H9 (cell line): ENCODE data around the gene NDUFAF2. TPM values are rescaled to one million over a fixed set of nuclear protein-coding genes. Genes with fewer than 3 reads are reported as not detected.

ENCODE experiments used
- DNase-seq: peaks from one replicate; pipeline ENCODE4 v3.0.0-alpha.2; 2017
- H2AFZ ChIP-seq: one replicate; pipeline ENCODE4 v1.6.1; 2013; ENCODE audit warnings: mild to moderate bottlenecking, low read length, control low read depth, moderate library complexity
- H2AK5ac ChIP-seq: 2 replicates; pipeline ENCODE4 v1.6.1; 2013; ENCODE audit warnings: low read length, control low read depth, mixed read lengths; ENCODE audit not compliant: insufficient read length
- H2BK120ac ChIP-seq: one replicate; pipeline ENCODE4 v1.6.1; 2013; ENCODE audit warnings: low read depth, mild to moderate bottlenecking, low read length, control low read depth, inconsistent platforms; ENCODE audit not compliant: poor library complexity, severe bottlenecking
- H2BK12ac ChIP-seq: 2 replicates; pipeline ENCODE4 v1.6.1; 2013; ENCODE audit warnings: low read length, control low read depth, mixed read lengths, low read depth; ENCODE audit not compliant: insufficient read length
- H2BK15ac ChIP-seq: 2 replicates; pipeline ENCODE4 v1.6.1; 2013; ENCODE audit warnings: low read depth, low read length, control low read depth
- H2BK20ac ChIP-seq: one replicate; pipeline ENCODE4 v1.6.1; 2013; ENCODE audit warnings: low read depth, mild to moderate bottlenecking, low read length, control low read depth, inconsistent platforms; ENCODE audit not compliant: poor library complexity, severe bottlenecking
- H2BK5ac ChIP-seq: 2 replicates; pipeline ENCODE4 v1.6.1; 2013; ENCODE audit warnings: low read length, control low read depth, mixed read lengths; ENCODE audit not compliant: insufficient read length
- H3K14ac ChIP-seq: 2 replicates; pipeline ENCODE4 v1.6.1; 2013; ENCODE audit warnings: low read length, control low read depth; ENCODE audit not compliant: insufficient read depth
- H3K18ac ChIP-seq: 2 replicates; pipeline ENCODE4 v1.6.1; 2013; ENCODE audit warnings: low read depth, mild to moderate bottlenecking, mixed read lengths, low read length, control low read depth; ENCODE audit not compliant: insufficient read length
- H3K23ac ChIP-seq: 2 replicates; pipeline ENCODE4 v1.6.1; 2013; ENCODE audit warnings: low read length, control low read depth, mixed read lengths, low read depth; ENCODE audit not compliant: insufficient read length
- H3K23me2 ChIP-seq: 2 replicates; pipeline ENCODE4 v1.6.1; 2013; ENCODE audit warnings: low read depth, mild to moderate bottlenecking, mixed read lengths, low read length, control low read depth; ENCODE audit not compliant: insufficient read length, poor library complexity, severe bottlenecking
- H3K27ac ChIP-seq: 2 replicates; pipeline ENCODE4 v1.5.1; 2013; ENCODE audit warnings: low read length, control low read depth, mixed read lengths, low read depth; ENCODE audit not compliant: insufficient read length
- H3K27me3 ChIP-seq: 2 replicates; pipeline ENCODE4 v1.6.1; 2013; ENCODE audit warnings: low read length, control low read depth, inconsistent platforms; ENCODE audit not compliant: insufficient read depth
- H3K4ac ChIP-seq: 2 replicates; pipeline ENCODE4 v1.6.1; 2013; ENCODE audit warnings: low read depth, mild to moderate bottlenecking, control low read depth, inconsistent platforms, low read length, moderate library complexity
- H3K4me1 ChIP-seq: 2 replicates; pipeline ENCODE4 v1.6.1; 2013; ENCODE audit warnings: low read length, control low read depth, inconsistent platforms; ENCODE audit not compliant: insufficient read depth
- H3K4me2 ChIP-seq: 2 replicates; pipeline ENCODE4 v1.6.1; 2013; ENCODE audit warnings: low read length, control low read depth, mixed read lengths; ENCODE audit not compliant: insufficient read length, insufficient read depth
- H3K56ac ChIP-seq: 2 replicates; pipeline ENCODE4 v1.6.1; 2013; ENCODE audit warnings: low read depth, mild to moderate bottlenecking, mixed read lengths, low read length, control low read depth; ENCODE audit not compliant: insufficient read length
- H3K79me1 ChIP-seq: 2 replicates; pipeline ENCODE4 v1.6.1; 2013; ENCODE audit warnings: low read depth, mild to moderate bottlenecking, moderate library complexity, low read length, control low read depth, inconsistent platforms; ENCODE audit not compliant: insufficient read depth, poor library complexity, severe bottlenecking
- H3K79me2 ChIP-seq: 2 replicates; pipeline ENCODE4 v1.6.1; 2013; ENCODE audit warnings: low read length, control low read depth, inconsistent platforms; ENCODE audit not compliant: insufficient read depth
- H3K9ac ChIP-seq: 2 replicates; pipeline ENCODE4 v1.6.1; 2013; ENCODE audit warnings: low read length, control low read depth, mixed read lengths; ENCODE audit not compliant: insufficient read length; ENCODE audit errors: extremely low read depth
- H3K9me3 ChIP-seq: one replicate; pipeline ENCODE4 v1.6.1; 2013; ENCODE audit warnings: low read depth, low read length, inconsistent platforms; ENCODE audit not compliant: control insufficient read depth
- H3T11ph ChIP-seq: one replicate; pipeline ENCODE4 v1.6.1; 2013; ENCODE audit warnings: mild to moderate bottlenecking, low read length, control low read depth, inconsistent platforms
- H4K20me1 ChIP-seq: one replicate; pipeline ENCODE4 v1.6.1; 2013; ENCODE audit not compliant: control insufficient read depth, insufficient read length, insufficient read depth
- H4K5ac ChIP-seq: 2 replicates; pipeline ENCODE4 v1.6.1; 2013; ENCODE audit warnings: low read depth, mild to moderate bottlenecking, mixed read lengths, low read length, control low read depth; ENCODE audit not compliant: insufficient read length
- H4K8ac ChIP-seq: replicated peaks from 2 replicates; pipeline ENCODE4 v1.6.1; 2013; ENCODE audit warnings: low read length, control low read depth, mixed read lengths, low read depth; ENCODE audit not compliant: insufficient read length
- H4K91ac ChIP-seq: 2 replicates; pipeline ENCODE4 v1.6.1; 2013; ENCODE audit warnings: low read depth, mild to moderate bottlenecking, moderate library complexity, mixed read lengths, low read length, control low read depth; ENCODE audit not compliant: insufficient read length
- H3K27ac Mint-ChIP-seq, 3 experiments: 2 replicates in 2 of 3; 3 replicates in 1 of 3; pipeline ENCODE4 v1.8.0; 2020 to 2021; ENCODE audit warnings: mixed read lengths in 3 of 3, mild to moderate bottlenecking in 1 of 3, moderate library complexity in 1 of 3
- H3K27me3 Mint-ChIP-seq: 2 replicates; pipeline ENCODE4 v1.8.0; 2021; ENCODE audit warnings: low read depth, mild to moderate bottlenecking, moderate library complexity, mixed read lengths
- H3K36me3 Mint-ChIP-seq, 3 experiments: 2 replicates in 2 of 3; 3 replicates in 1 of 3; pipeline ENCODE4 v1.8.0; 2020 to 2021; ENCODE audit warnings: low read depth in 3 of 3, mixed read lengths in 3 of 3; ENCODE audit not compliant: insufficient read depth in 1 of 3
- H3K4me1 Mint-ChIP-seq, 2 experiments: 2 replicates each; pipeline ENCODE4 v1.8.0; 2020; ENCODE audit warnings: mixed read lengths in 2 of 2
- H3K4me3 Mint-ChIP-seq, 2 experiments: 2 replicates in 1 of 2; 3 replicates in 1 of 2; pipeline ENCODE4 v1.8.0; 2020 to 2021; ENCODE audit warnings: mild to moderate bottlenecking in 2 of 2, mixed read lengths in 2 of 2, moderate library complexity in 1 of 2
- H3K9me3 Mint-ChIP-seq, 2 experiments: 2 replicates in 1 of 2; 3 replicates in 1 of 2; pipeline ENCODE4 v1.8.0; 2020; ENCODE audit warnings: mild to moderate bottlenecking in 2 of 2, mixed read lengths in 2 of 2, moderate library complexity in 1 of 2
- total RNA-seq: library from RNA; stranded (reverse); gene quantifications from 2 replicates; pipeline ENCODE4 v1.2.1, GENCODE V29; 2021
- TF ChIP-seq, protein P1 (sequence below): fragments of 200-600 bp; sonication (generic); conservative IDR thresholded peaks from 3 replicates; pipeline ENCODE4 v1.8.0; 2021; ENCODE audit warnings: antibody characterized with exemption, mild to moderate bottlenecking

Gene NDUFAF2
- total RNA-seq, 1 experiment from 2014 or later, result 31.4 TPM

DNA sequence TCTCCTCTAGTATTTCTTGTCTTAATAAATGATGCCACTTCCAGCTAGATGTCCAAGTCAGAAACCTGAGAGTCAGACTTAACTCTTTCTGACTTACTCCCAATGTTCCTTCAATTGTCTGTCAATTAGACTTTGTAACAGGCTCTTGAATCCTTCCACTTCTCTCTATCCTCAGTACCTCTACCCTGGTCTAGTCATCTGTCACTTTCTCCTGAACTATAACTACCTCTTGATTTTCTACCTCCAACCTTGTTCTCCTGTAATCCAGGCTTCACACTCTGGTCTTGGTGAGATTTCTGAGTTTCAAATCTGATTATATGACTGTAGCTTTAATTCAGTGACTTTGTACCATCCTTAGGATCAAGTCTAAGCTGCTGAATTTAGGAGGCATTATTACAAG lies 64.9 kb downstream of the NDUFAF2 start:
- no peaks in the 10 kb centered on the region for H3K79me1 ChIP-seq
- no peak overlapping the region for H3K4ac ChIP-seq
- TF ChIP-seq, protein P1, sequence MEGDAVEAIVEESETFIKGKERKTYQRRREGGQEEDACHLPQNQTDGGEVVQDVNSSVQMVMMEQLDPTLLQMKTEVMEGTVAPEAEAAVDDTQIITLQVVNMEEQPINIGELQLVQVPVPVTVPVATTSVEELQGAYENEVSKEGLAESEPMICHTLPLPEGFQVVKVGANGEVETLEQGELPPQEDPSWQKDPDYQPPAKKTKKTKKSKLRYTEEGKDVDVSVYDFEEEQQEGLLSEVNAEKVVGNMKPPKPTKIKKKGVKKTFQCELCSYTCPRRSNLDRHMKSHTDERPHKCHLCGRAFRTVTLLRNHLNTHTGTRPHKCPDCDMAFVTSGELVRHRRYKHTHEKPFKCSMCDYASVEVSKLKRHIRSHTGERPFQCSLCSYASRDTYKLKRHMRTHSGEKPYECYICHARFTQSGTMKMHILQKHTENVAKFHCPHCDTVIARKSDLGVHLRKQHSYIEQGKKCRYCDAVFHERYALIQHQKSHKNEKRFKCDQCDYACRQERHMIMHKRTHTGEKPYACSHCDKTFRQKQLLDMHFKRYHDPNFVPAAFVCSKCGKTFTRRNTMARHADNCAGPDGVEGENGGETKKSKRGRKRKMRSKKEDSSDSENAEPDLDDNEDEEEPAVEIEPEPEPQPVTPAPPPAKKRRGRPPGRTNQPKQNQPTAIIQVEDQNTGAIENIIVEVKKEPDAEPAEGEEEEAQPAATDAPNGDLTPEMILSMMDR, result no peak
- no peaks in the 10 kb centered on the region for H3K79me2 ChIP-seq
- no peaks in the 10 kb centered on the region for H3K9me3 ChIP-seq
- DNase-seq, result no peak
- H4K8ac ChIP-seq, result no peak overlapping the region
- Mint-ChIP-seq H3K36me3 (peaks cover 0 to under 1% (median 0%) of the 10 kb centered on the region in 3 experiments; a peak in 2 of 7 replicates), H3K27me3 (no peaks in the 10 kb centered on the region), H3K9me3 (peaks cover 0 to 2% of the 10 kb centered on the region in 2 experiments; a peak in 1 of 5 replicates), H3K4me1 (no peaks in the 10 kb centered on the region), H3K4me3 (no peak overlapping the region), H3K27ac (no peak overlapping the region)
- no peak overlapping the region for H3K27ac ChIP-seq
- no peak overlapping the region for H2AK5ac ChIP-seq
- no peak overlapping the region for H3K56ac ChIP-seq
- H3K9ac ChIP-seq, result no peak overlapping the region
- no peak overlapping the region for H2BK12ac ChIP-seq
- H4K20me1 ChIP-seq, result no peaks in the 10 kb centered on the region
- H2BK15ac ChIP-seq, result no peak overlapping the region
- no peak overlapping the region for H2BK20ac ChIP-seq
- no peak overlapping the region for H2BK5ac ChIP-seq
- H3K23me2 ChIP-seq, result no peaks in the 10 kb centered on the region
- H2AFZ ChIP-seq, result no peak overlapping the region
- H4K91ac ChIP-seq, result no peak overlapping the region
- no peak overlapping the region for H3K14ac ChIP-seq
- no peak overlapping the region for H3K4me2 ChIP-seq
- no peaks in the 10 kb centered on the region for H3K27me3 ChIP-seq
- no peaks in the 10 kb centered on the region for H3K4me1 ChIP-seq
- H3K23ac ChIP-seq, result no peak overlapping the region
- no peak overlapping the region for H3K18ac ChIP-seq
- H4K5ac ChIP-seq, result no peak overlapping the region
- H3T11ph ChIP-seq, result no peak overlapping the region
- H2BK120ac ChIP-seq, result no peak overlapping the region
